Measurements from ENCODE around the gene PES1.

DNA sequence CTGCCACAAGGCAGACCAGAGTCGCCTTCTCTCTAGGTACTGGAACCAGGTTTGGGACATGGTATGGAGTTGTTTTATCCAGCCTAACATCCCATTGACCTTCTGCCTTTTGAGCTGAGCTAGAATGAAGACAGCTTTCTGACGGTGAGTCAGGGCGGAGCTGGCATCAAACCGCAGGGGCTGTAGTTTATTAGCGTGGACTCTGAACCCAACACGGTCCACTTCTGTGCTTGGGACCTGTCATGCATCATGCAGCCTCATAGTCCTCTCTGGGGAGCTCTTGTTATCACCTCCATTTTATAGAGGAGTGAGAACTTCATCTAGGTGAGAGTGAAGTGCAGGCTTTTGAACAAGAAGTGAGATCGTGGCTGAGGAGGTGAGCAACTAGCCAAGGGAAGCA lies 25.6 kb downstream of the PES1 start:
- TF ChIP-seq CTCF (conservative IDR thresholded peaks at IDR 0.05 in 1 of 2, IDR thresholded peaks at IDR 0.05 in 1 of 2; ENCODE audit: low read depth in 1 of 2, low read length in 2 of 2): no peak
- TF ChIP-seq EZH2 (IDR thresholded peaks at IDR 0.05; ENCODE audit: low read length, missing control alignments): no peak

Measured in fibroblast of lung (primary cell).